Lower leg skin (tissue), 4 donors: ENCODE data around the gene TBCD. TPM values are rescaled to one million over a fixed set of nuclear protein-coding genes. Genes with fewer than 3 reads are reported as not detected.

Experiments
- DNase-seq, 2 donors: peaks; one replicate each; pipeline ENCODE4 v3.0.0-alpha.2; 2019; ENCODE audit warnings: low spot score in 2 of 2
- H3K4me3 ChIP-seq: fragments of 200-600 bp; sonication (generic); 2 replicates; pipeline ENCODE4 v1.5.1; 2017; ENCODE audit warnings: mild to moderate bottlenecking, low read depth; ENCODE audit not compliant: poor library complexity, severe bottlenecking
- CTCF ChIP-seq, 3 donors: fragments of 450-650 bp; IDR thresholded peaks; one replicate each; pipeline ENCODE4 v1.5.1; 2016; ENCODE audit warnings: antibody characterized with exemption in 3 of 3, mild to moderate bottlenecking in 3 of 3, moderate library complexity in 2 of 3
- POLR2A ChIP-seq, 2 donors: fragments of 450-650 bp; IDR thresholded peaks; one replicate each; pipeline ENCODE4 v1.6.1; 2016 to 2017; ENCODE audit warnings: antibody characterized with exemption in 2 of 2, mild to moderate bottlenecking in 1 of 2, moderate library complexity in 1 of 2
- WGBS, 2 donors: methylation state at CpG; one replicate each; pipeline ENCODE4 v1.1.5; 2018; 5-methylcytosine and 5-hydroxymethylcytosine counted together
- intact Hi-C: fragments of 100-400 bp; cut with DNase I; formaldehyde crosslinking; loops from one replicate; pipeline ENCODE4 v1.15.0; 2023; ENCODE audit warnings: low total_unique reads
- total RNA-seq, 4 donors: library from RNA; depleted of rRNA; stranded (reverse); fragments of >200 nt; gene quantifications; one replicate each; pipeline ENCODE4 v1.1.0, GENCODE V29; 2016

TBCD gene
- total RNA-seq, 4 donors from 2014 or later = 38.7 to 73.4 (median 51.5) TPM

GRCh38 chr17:82887255-82888164 is 135.6 kb downstream of the TBCD start:
- DNase-seq = no peak
- TF ChIP-seq POLR2A (IDR thresholded peaks at IDR 0.05) (no peak), CTCF (IDR thresholded peaks at IDR 0.05) (peak in 1 of 3 donors; percentile 7)
- WGBS, 2 donors = 93 to 94% methylated on average over 27 of the region's 27 CpGs
- no peak overlapping the region for H3K4me3 ChIP-seq
- intact Hi-C loops = loop anchor here (10.0 kb wide), 1 partner anchor 103 kb away; no protein-coding TSS in a partner anchor

GRCh38 chr17:82888583-82889495 is 137.0 kb downstream of the TBCD start:
- DNase-seq = no peak
- TF ChIP-seq CTCF (IDR thresholded peaks at IDR 0.05) (no peak), POLR2A (IDR thresholded peaks at IDR 0.05) (no peak)
- intact Hi-C loops = loop anchor here (10.0 kb wide), 1 partner anchor 104 kb away; no protein-coding TSS in a partner anchor
- 61 to 63% methylated on average over 20 to 30 of the region's 30 CpGs for WGBS, 2 donors
- no peak overlapping the region for H3K4me3 ChIP-seq

GRCh38 chr17:82889496-82890338 is 137.9 kb downstream of the TBCD start:
- intact Hi-C loops = loop anchor here (10.0 kb wide), 1 partner anchor 105 kb away; no protein-coding TSS in a partner anchor
- H3K4me3 ChIP-seq = no peak overlapping the region
- no peak for DNase-seq
- WGBS, 2 donors = 53 to 60% methylated on average over 27 to 28 of the region's 28 CpGs
- TF ChIP-seq POLR2A (IDR thresholded peaks at IDR 0.05) (no peak), CTCF (IDR thresholded peaks at IDR 0.05) (no peak)

- H3K4me3 ChIP-seq = no peak overlapping the region
- no peak for DNase-seq
- TF ChIP-seq POLR2A (IDR thresholded peaks at IDR 0.05) (no peak), CTCF (IDR thresholded peaks at IDR 0.05) (no peak)
- 72 to 73% methylated on average over 18 of the region's 18 CpGs for WGBS, 2 donors
- intact Hi-C loops = no loop called here
Observed at GRCh38 chr17:82890339-82890730, 138.5 kb downstream of the TBCD start.
